ENCODE data around the gene INO80E.

GRCh38 chr16:30040221-30040620, 44.2 kb downstream of the INO80E start:
- TF ChIP-seq TCF7L2 (IDR thresholded peaks at IDR 0.05; ENCODE audit: low read depth, low read length) (no peak), CTCF (IDR thresholded peaks at IDR 0.05) (no peak), POLR2AphosphoS5 (IDR thresholded peaks at IDR 0.05; ENCODE audit: low read depth, low read length) (no peak), SIN3A (IDR thresholded peaks at IDR 0.05; ENCODE audit: borderline replicate concordance, insufficient read depth, low read depth, low read length) (no peak)
